Neutrophil (primary cell): ENCODE measurements around the gene CTDSPL.

Experiments
- H3K27ac ChIP-seq: fragments of 200-600 bp; sonication (generic); 2 replicates; pipeline ENCODE4 v1.5.1; 2016; ENCODE audit warnings: mild to moderate bottlenecking, moderate library complexity
- H3K27me3 ChIP-seq: fragments of 200-600 bp; sonication (generic); 2 replicates; pipeline ENCODE4 v1.6.0; 2016; ENCODE audit warnings: mild to moderate bottlenecking
- H3K36me3 ChIP-seq: fragments of 200-600 bp; sonication (generic); 2 replicates; pipeline ENCODE4 v1.5.1; 2017
- H3K4me1 ChIP-seq, 2 experiments: fragments of 200-600 bp in 1 of 2; sonication (generic) in 1 of 2; 1 replicate in 1 of 2; 2 replicates in 1 of 2; pipeline versions ENCODE4 v1.5.1 to v1.6.1; 2013 to 2016; ENCODE audit warnings: low read depth in 1 of 2, low read length in 1 of 2, mild to moderate bottlenecking in 1 of 2, moderate library complexity in 1 of 2; ENCODE audit not compliant: control insufficient read depth in 1 of 2, insufficient read depth in 1 of 2
- H3K4me3 ChIP-seq, 2 experiments: fragments of 200-600 bp in 1 of 2; sonication (generic) in 1 of 2; 1 replicate in 1 of 2; 2 replicates in 1 of 2; pipeline ENCODE4 v1.5.1; 2013 to 2016; ENCODE audit warnings: low read depth in 1 of 2, low read length in 1 of 2, mild to moderate bottlenecking in 1 of 2, moderate library complexity in 1 of 2
- H3K9me3 ChIP-seq: fragments of 200-600 bp; sonication (generic); 2 replicates; pipeline ENCODE4 v1.5.1; 2016
- TF ChIP-seq, protein P1 (sequence below): fragments of 200-600 bp; sonication (generic); IDR thresholded peaks from 2 replicates; pipeline ENCODE4 v1.5.1; 2016; ENCODE audit warnings: antibody characterized with exemption

The CTDSPL gene

DNA sequence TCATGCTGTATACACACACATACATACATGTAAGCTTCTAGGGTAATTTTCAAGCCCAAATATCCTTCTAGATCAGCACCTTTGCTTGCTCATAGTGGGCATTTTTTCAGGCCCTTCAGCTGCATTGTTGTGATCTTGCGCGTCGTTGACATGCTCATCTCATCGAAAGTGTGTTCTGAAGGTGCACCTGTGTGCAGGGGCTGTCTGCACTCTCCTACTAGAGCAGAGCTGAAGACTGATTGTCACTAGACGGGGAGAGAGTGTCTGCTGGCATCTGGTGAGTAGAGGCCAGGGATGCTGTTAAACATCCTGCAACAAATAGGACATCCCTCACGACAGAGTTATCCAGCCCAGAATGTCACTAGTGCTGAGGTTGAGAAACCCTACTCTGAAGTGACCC, 93.2 kb downstream of the CTDSPL start:
- Histone ChIP-seq H3K9me3 (no peaks in the 10 kb centered on the region), H3K4me3 (no peak overlapping the region), H3K27me3 (no peaks in the 10 kb centered on the region), H3K27ac (peak overlapping the region; percentile 82), H3K36me3 (no peaks in the 10 kb centered on the region), H3K4me1 (peaks cover 26 to 28% of the 10 kb centered on the region in 2 experiments)
- TF ChIP-seq, protein P1, sequence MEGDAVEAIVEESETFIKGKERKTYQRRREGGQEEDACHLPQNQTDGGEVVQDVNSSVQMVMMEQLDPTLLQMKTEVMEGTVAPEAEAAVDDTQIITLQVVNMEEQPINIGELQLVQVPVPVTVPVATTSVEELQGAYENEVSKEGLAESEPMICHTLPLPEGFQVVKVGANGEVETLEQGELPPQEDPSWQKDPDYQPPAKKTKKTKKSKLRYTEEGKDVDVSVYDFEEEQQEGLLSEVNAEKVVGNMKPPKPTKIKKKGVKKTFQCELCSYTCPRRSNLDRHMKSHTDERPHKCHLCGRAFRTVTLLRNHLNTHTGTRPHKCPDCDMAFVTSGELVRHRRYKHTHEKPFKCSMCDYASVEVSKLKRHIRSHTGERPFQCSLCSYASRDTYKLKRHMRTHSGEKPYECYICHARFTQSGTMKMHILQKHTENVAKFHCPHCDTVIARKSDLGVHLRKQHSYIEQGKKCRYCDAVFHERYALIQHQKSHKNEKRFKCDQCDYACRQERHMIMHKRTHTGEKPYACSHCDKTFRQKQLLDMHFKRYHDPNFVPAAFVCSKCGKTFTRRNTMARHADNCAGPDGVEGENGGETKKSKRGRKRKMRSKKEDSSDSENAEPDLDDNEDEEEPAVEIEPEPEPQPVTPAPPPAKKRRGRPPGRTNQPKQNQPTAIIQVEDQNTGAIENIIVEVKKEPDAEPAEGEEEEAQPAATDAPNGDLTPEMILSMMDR: no peak

DNA sequence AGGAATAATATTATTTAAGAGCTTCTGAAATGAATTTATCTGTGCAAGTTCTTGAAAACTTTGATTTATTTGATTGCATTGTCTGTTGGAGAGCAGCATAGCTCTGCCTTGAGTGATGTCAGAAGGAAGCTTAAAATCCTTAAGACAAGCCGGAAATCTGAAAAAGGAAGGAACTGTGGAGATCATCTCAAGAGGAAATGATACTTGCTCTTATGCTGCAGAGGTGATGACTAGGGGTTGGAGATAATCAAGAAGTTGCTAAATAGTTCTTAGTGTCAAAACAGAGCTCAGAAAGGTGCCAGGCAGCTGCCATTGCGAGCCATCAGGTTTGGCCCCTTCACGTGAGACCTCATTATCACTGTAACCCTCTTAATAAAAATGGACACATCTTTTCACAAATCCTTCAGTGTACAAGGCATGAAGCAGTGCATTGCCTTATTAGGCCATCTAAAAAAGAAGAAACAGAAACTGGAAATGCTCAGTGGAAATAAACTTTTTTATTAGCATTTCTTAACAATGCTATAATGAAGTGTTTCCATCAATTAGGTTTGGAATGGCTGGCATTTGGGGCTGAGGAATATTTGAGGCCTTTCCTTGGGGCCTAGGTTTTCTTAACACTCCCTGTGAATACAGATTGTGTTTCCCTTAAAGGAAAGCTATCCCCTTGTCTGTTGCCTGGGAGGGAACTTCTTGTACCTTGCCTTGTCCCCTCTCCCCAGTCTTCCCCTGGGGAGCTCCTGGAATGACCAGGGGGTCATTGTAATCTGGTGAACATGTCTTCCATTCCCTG, 94.4 kb downstream of the CTDSPL start:
- Histone ChIP-seq H3K36me3 (no peaks in the 10 kb centered on the region), H3K4me1 (peaks cover 26 to 28% of the 10 kb centered on the region in 2 experiments), H3K4me3 (peak overlapping the region in 1 of 2 experiments; percentile 8)

DNA sequence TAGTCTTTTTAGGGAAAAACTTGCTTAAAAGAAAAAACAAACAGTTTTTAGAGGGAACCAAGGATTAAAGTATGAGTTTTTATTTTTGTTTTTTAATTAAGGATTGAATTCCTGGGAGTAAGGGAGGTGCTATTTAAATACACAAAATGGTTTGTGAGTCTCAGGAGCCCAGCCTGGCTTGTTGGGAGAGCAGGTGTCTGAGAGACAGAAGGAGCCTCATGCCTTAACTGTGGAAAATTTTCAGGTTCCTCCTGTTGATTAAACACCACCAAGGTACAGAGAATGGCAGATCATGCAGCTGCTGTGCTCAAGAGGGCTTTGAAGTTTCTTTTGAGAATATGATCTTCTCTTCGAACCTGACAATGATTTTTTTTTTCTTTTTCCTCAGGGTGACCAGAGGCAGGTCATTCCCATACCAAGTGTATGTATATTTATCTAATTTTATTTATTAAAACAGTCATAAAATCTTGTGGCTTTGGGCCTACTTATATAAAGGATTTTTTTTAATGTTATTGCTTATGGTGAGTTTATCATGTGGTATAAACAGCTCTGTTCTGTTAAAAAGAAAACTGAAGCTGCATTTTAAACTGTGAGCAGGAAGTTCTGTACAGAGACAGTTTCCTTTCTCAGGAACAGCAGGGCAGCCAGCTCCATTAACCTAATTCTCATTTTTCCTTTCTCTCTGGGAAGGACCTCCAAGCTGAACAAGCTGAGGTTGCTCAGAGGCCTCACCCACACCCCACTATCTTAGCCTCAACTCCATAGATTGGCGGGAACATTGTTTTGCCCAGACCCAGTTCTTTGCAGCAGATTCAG, 95.3 kb downstream of the CTDSPL start:
- no peaks in the 10 kb centered on the region for H3K36me3 ChIP-seq
- H3K4me1 ChIP-seq: peaks cover 26 to 28% of the 10 kb centered on the region in 2 experiments
- TF ChIP-seq, protein P1: no peak
- H3K27me3 ChIP-seq: no peaks in the 10 kb centered on the region
- H3K27ac ChIP-seq: peak overlapping the region; percentile 82
- H3K9me3 ChIP-seq: no peaks in the 10 kb centered on the region
- H3K4me3 ChIP-seq: peak overlapping the region in 1 of 2 experiments; percentile 8

More for the DNA sequence above, 94.4 kb downstream of the CTDSPL start:
- TF ChIP-seq, protein P1: no peak
- Histone ChIP-seq H3K27me3 (no peaks in the 10 kb centered on the region), H3K9me3 (no peaks in the 10 kb centered on the region), H3K27ac (peak overlapping the region; percentile 82)

GRCh38 chr3:37957539-37957936, 95.9 kb downstream of the CTDSPL start:
- TF ChIP-seq, protein P1: no peak
- no peaks in the 10 kb centered on the region for H3K27me3 ChIP-seq

GRCh38 chr3:37961622-37962431, 100.1 kb downstream of the CTDSPL start:
- no peak overlapping the region for H3K27ac ChIP-seq
- no peaks in the 10 kb centered on the region for H3K9me3 ChIP-seq
- no peaks in the 10 kb centered on the region for H3K36me3 ChIP-seq
- TF ChIP-seq, protein P1: no peak
- no peak overlapping the region for H3K4me3 ChIP-seq
- peaks cover 11 to 14% of the 10 kb centered on the region in 2 experiments for H3K4me1 ChIP-seq
- H3K27me3 ChIP-seq: no peaks in the 10 kb centered on the region

More at GRCh38 chr3:37957539-37957936, 95.9 kb downstream of the CTDSPL start:
- no peak overlapping the region for H3K4me3 ChIP-seq
- no peaks in the 10 kb centered on the region for H3K9me3 ChIP-seq
- peak overlapping the region; percentile 82 for H3K27ac ChIP-seq
- H3K4me1 ChIP-seq: peaks cover 26 to 28% of the 10 kb centered on the region in 2 experiments
- H3K36me3 ChIP-seq: no peaks in the 10 kb centered on the region
